ENCODE results near the gene F12. TPM values are rescaled to one million over a fixed set of nuclear protein-coding genes. Genes with fewer than 3 reads are reported as not detected.
A peak's percentile ranks its signal among the peaks of the same experiment; 100 is the strongest.

Gene F12
- polyA plus RNA-seq, 3 donors, result 1.4 to 5.5 (median 1.5) TPM

GRCh38 chr5:177453852-177454396 is 44.6 kb upstream of the F12 start:
- Histone ChIP-seq H3K36me3 (replicated peaks in 1 of 2; ENCODE audit: control insufficient read depth in 1 of 2, insufficient read depth in 2 of 2, low read length in 2 of 2) (no peaks in the 10 kb centered on the region), H3K27me3 (ENCODE audit: control insufficient read depth in 2 of 2, insufficient read depth in 2 of 2, low read length in 2 of 2) (peaks cover 0 to 43% of the 10 kb centered on the region in 2 donors), H3K4me1 (ENCODE audit: control insufficient read depth in 1 of 2, insufficient read depth in 2 of 2, low read length in 2 of 2) (peaks cover 36 to 43% of the 10 kb centered on the region in 2 donors), H4K20me1 (ENCODE audit: insufficient read depth, low read length) (peaks cover 9% of the 10 kb centered on the region), H3K79me2 (ENCODE audit: insufficient read depth, low read length) (no peaks in the 10 kb centered on the region), H3K9ac (ENCODE audit: insufficient read depth, low read length, poor library complexity, severe bottlenecking) (peak overlapping the region; percentile 69), H3K4me2 (replicated peaks; ENCODE audit: extremely low read depth, low read length, poor library complexity, severe bottlenecking) (peak overlapping the region; percentile 86), H3K27ac (ENCODE audit: low read depth in 1 of 2, low read length in 2 of 2) (peak overlapping the region in 1 of 2 donors; percentile 51), H2AFZ (ENCODE audit: insufficient read depth, low read depth, low read length, poor library complexity, severe bottlenecking) (no peak overlapping the region), H3K4me3 (replicated peaks in 1 of 3; ENCODE audit: low read depth in 2 of 3, low read length in 3 of 3) (peak overlapping the region in 2 of 3 experiments; percentile 17 to 77), H3K9me3 (replicated peaks in 1 of 2; ENCODE audit: control insufficient read depth in 1 of 2, insufficient read depth in 1 of 2, low read length in 2 of 2) (no peaks in the 10 kb centered on the region)
- peak overlapping the region; percentile 85 to 93 for H3K4me3 Mint-ChIP-seq
- peaks cover 37 to 57% (median 47%) of the 10 kb centered on the region in 3 donors for H3K27me3 Mint-ChIP-seq (ENCODE audit: low read depth in 3 of 3)
- 2% methylated on average over 23 of the region's 31 CpGs for WGBS (ENCODE audit: insufficient coverage)
- peaks cover 25% of the 10 kb centered on the region for H3K4me1 Mint-ChIP-seq
- peak; percentile 41 to 67 (median 49) for DNase-seq
- peak overlapping the region; percentile 37 to 88 (median 80) for H3K27ac Mint-ChIP-seq
- intact Hi-C loops (cut with micrococcal nuclease), result loop anchor here (2.0 kb wide), 3 partner anchors 25 to 49 kb away; partner anchors contain the start of gene GRK6 (in 1 of the 2)
- peaks cover 0 to 7% of the 10 kb centered on the region in 2 donors for H3K36me3 Mint-ChIP-seq
- TF ChIP-seq, protein P1, sequence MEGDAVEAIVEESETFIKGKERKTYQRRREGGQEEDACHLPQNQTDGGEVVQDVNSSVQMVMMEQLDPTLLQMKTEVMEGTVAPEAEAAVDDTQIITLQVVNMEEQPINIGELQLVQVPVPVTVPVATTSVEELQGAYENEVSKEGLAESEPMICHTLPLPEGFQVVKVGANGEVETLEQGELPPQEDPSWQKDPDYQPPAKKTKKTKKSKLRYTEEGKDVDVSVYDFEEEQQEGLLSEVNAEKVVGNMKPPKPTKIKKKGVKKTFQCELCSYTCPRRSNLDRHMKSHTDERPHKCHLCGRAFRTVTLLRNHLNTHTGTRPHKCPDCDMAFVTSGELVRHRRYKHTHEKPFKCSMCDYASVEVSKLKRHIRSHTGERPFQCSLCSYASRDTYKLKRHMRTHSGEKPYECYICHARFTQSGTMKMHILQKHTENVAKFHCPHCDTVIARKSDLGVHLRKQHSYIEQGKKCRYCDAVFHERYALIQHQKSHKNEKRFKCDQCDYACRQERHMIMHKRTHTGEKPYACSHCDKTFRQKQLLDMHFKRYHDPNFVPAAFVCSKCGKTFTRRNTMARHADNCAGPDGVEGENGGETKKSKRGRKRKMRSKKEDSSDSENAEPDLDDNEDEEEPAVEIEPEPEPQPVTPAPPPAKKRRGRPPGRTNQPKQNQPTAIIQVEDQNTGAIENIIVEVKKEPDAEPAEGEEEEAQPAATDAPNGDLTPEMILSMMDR (IDR thresholded peaks at IDR 0.05), result no peak
- H3K9me3 Mint-ChIP-seq, result peaks cover 0 to 9% (median 0%) of the 10 kb centered on the region in 7 donors

- H4K20me1 ChIP-seq (ENCODE audit: insufficient read depth, low read length), result peaks cover 17% of the 10 kb centered on the region
- no peak overlapping the region for H3K4me2 ChIP-seq (replicated peaks; ENCODE audit: extremely low read depth, low read length, poor library complexity, severe bottlenecking)
- H3K27ac ChIP-seq (ENCODE audit: low read depth in 1 of 2, low read length in 2 of 2), result no peak overlapping the region
- H3K9ac ChIP-seq (ENCODE audit: insufficient read depth, low read length, poor library complexity, severe bottlenecking), result no peak overlapping the region
- Mint-ChIP-seq H3K9me3 (peaks cover 0 to 9% (median 0%) of the 10 kb centered on the region in 7 donors), H3K27ac (peak overlapping the region in 3 of 7 donors; percentile 50 to 83 (median 54)), H3K36me3 (peaks cover 0 to 12% of the 10 kb centered on the region in 2 donors), H3K4me3 (peak overlapping the region; percentile 85 to 93), H3K4me1 (peaks cover 33% of the 10 kb centered on the region), H3K27me3 (ENCODE audit: low read depth in 3 of 3) (peaks cover 46 to 67% (median 55%) of the 10 kb centered on the region in 3 donors)
- 90% methylated on average over 9 of the region's 17 CpGs for WGBS (ENCODE audit: insufficient coverage)
- intact Hi-C loops (cut with micrococcal nuclease), result no loop called here
- H3K36me3 ChIP-seq (replicated peaks in 1 of 2; ENCODE audit: control insufficient read depth in 1 of 2, insufficient read depth in 2 of 2, low read length in 2 of 2), result no peaks in the 10 kb centered on the region
- peaks cover 44 to 52% of the 10 kb centered on the region in 2 donors for H3K4me1 ChIP-seq (ENCODE audit: control insufficient read depth in 1 of 2, insufficient read depth in 2 of 2, low read length in 2 of 2)
- DNase-seq, result no peak
- no peaks in the 10 kb centered on the region for H3K79me2 ChIP-seq (ENCODE audit: insufficient read depth, low read length)
- peaks cover 0 to 51% of the 10 kb centered on the region in 2 donors for H3K27me3 ChIP-seq (ENCODE audit: control insufficient read depth in 2 of 2, insufficient read depth in 2 of 2, low read length in 2 of 2)
- no peaks in the 10 kb centered on the region for H3K9me3 ChIP-seq (replicated peaks in 1 of 2; ENCODE audit: control insufficient read depth in 1 of 2, insufficient read depth in 1 of 2, low read length in 2 of 2)
- TF ChIP-seq, protein P1 (IDR thresholded peaks at IDR 0.05), result no peak
- no peak overlapping the region for H3K4me3 ChIP-seq (replicated peaks in 1 of 3; ENCODE audit: low read depth in 2 of 3, low read length in 3 of 3)
- H2AFZ ChIP-seq (ENCODE audit: insufficient read depth, low read depth, low read length, poor library complexity, severe bottlenecking), result no peak overlapping the region
Observed at GRCh38 chr5:177452688-177453638, 43.6 kb upstream of the F12 start.
